Smooth muscle cell (in vitro differentiated cells): ENCODE results near the gene RBKS. TPM values are rescaled to one million over a fixed set of nuclear protein-coding genes. Genes with fewer than 3 reads are reported as not detected.

Experiments
- DNase-seq: peaks from one replicate; lab custom pipeline; 2025; ENCODE audit not compliant: unreplicated experiment; lab: John Stamatoyannopoulos, UW
- H2AFZ ChIP-seq: fragments of 200-600 bp; sonication (generic); 2 replicates; pipeline ENCODE4 v1.6.0; 2016; ENCODE audit warnings: antibody characterized with exemption, low read depth, mild to moderate bottlenecking
- H3F3A ChIP-seq: fragments of 200-600 bp; sonication (generic); 2 replicates; pipeline ENCODE4 v1.6.0; 2017; ENCODE audit warnings: antibody characterized with exemption, low read depth
- H3K27ac ChIP-seq: fragments of 200-600 bp; sonication (generic); 2 replicates; pipeline ENCODE4 v1.5.1; 2016; ENCODE audit warnings: low read depth, mild to moderate bottlenecking
- H3K27me3 ChIP-seq: fragments of 200-600 bp; sonication (generic); 2 replicates; pipeline ENCODE4 v1.6.1; 2016; ENCODE audit warnings: low read depth, mild to moderate bottlenecking
- H3K36me3 ChIP-seq: fragments of 200-600 bp; sonication (generic); 2 replicates; pipeline ENCODE4 v1.5.1; 2016; ENCODE audit warnings: low read depth
- H3K4me1 ChIP-seq: fragments of 200-600 bp; sonication (generic); 2 replicates; pipeline ENCODE4 v1.5.1; 2016; ENCODE audit warnings: low read depth
- H3K4me2 ChIP-seq: fragments of 200-600 bp; sonication (generic); 2 replicates; pipeline ENCODE4 v1.6.0; 2016; ENCODE audit warnings: mild to moderate bottlenecking
- H3K4me3 ChIP-seq: fragments of 200-600 bp; sonication (generic); 2 replicates; pipeline ENCODE4 v1.5.1; 2016; ENCODE audit warnings: mild to moderate bottlenecking
- H3K79me2 ChIP-seq: fragments of 200-600 bp; sonication (generic); 2 replicates; pipeline ENCODE4 v1.6.0; 2016; ENCODE audit warnings: low read depth, mild to moderate bottlenecking
- H3K9ac ChIP-seq: fragments of 200-600 bp; sonication (generic); 2 replicates; pipeline ENCODE4 v1.6.0; 2016; ENCODE audit warnings: low read depth
- H3K9me3 ChIP-seq: fragments of 200-600 bp; sonication (generic); replicated peaks from 2 replicates; pipeline ENCODE4 v1.5.1; 2016; ENCODE audit warnings: low read depth
- H4K20me1 ChIP-seq: fragments of 200-600 bp; sonication (generic); 2 replicates; pipeline ENCODE4 v1.6.0; 2016; ENCODE audit warnings: low read depth
- CTCF ChIP-seq: fragments of 200-600 bp; sonication (generic); IDR thresholded peaks from 2 replicates; pipeline ENCODE4 v1.5.1; 2017; ENCODE audit warnings: borderline replicate concordance, mild to moderate bottlenecking, antibody characterized with exemption; ENCODE audit not compliant: insufficient read depth, poor library complexity, severe bottlenecking
- WGBS: methylation state at CpG from one replicate; pipeline ENCODE4 v1.1.7; 2016; ENCODE audit warnings: low lambda C conversion rate; 5-methylcytosine and 5-hydroxymethylcytosine counted together
- polyA plus RNA-seq: library from polyadenylated mRNA; unstranded; fragments of >200 nt; fragmentation: Nextera tagmentation; extraction: Ambion mirVana; gene quantifications from 2 replicates; pipeline ENCODE4 v1.2.1, GENCODE V29; 2016
- total RNA-seq: library from RNA; depleted of rRNA; stranded (reverse); fragments of >200 nt; gene quantifications from 2 replicates; pipeline ENCODE4 v1.2.3, GENCODE V29; 2014

The RBKS gene
- total and polyA plus RNA-seq, 2 experiments from 2014 or later = 1.0 to 3.3 TPM

GRCh38 chr2:27756544-27757498 is 133.4 kb downstream of the RBKS start:
- H3F3A ChIP-seq = no peaks in the 10 kb centered on the region
- H3K27me3 ChIP-seq = no peaks in the 10 kb centered on the region
- H3K4me1 ChIP-seq = peaks cover 11% of the 10 kb centered on the region
- no peaks in the 10 kb centered on the region for H3K36me3 ChIP-seq
- H3K9ac ChIP-seq = no peak overlapping the region
- H3K27ac ChIP-seq = no peak overlapping the region
- DNase-seq = no peak
- TF ChIP-seq CTCF = no peak
- no peaks in the 10 kb centered on the region for H4K20me1 ChIP-seq
- no peak overlapping the region for H3K4me2 ChIP-seq
- H3K79me2 ChIP-seq = no peaks in the 10 kb centered on the region
- no peaks in the 10 kb centered on the region for H3K9me3 ChIP-seq
- WGBS = 94% methylated on average over 8 of the region's 8 CpGs
- no peak overlapping the region for H3K4me3 ChIP-seq
- no peak overlapping the region for H2AFZ ChIP-seq

GRCh38 chr2:27756091-27756490 is 134.1 kb downstream of the RBKS start:
- WGBS = 97% methylated on average over 3 of the region's 3 CpGs
- Histone ChIP-seq H3K27ac (no peak overlapping the region), H3K4me2 (no peak overlapping the region)

GRCh38 chr2:27754831-27755230 is 135.4 kb downstream of the RBKS start:
- 94% methylated on average over 5 of the region's 5 CpGs for WGBS
- no peak overlapping the region for H2AFZ ChIP-seq
- H3K27ac ChIP-seq = no peak overlapping the region

More at GRCh38 chr2:27756091-27756490, 134.1 kb downstream of the RBKS start:
- Histone ChIP-seq H2AFZ (no peak overlapping the region), H3K79me2 (no peaks in the 10 kb centered on the region), H3F3A (no peaks in the 10 kb centered on the region), H3K36me3 (no peaks in the 10 kb centered on the region), H4K20me1 (no peaks in the 10 kb centered on the region), H3K9me3 (no peaks in the 10 kb centered on the region), H3K27me3 (no peaks in the 10 kb centered on the region), H3K9ac (no peak overlapping the region), H3K4me3 (no peak overlapping the region), H3K4me1 (peaks cover 11% of the 10 kb centered on the region)
- TF ChIP-seq CTCF = no peak
- no peak for DNase-seq

More at GRCh38 chr2:27754831-27755230, 135.4 kb downstream of the RBKS start:
- Histone ChIP-seq H3K79me2 (no peaks in the 10 kb centered on the region), H4K20me1 (no peaks in the 10 kb centered on the region), H3K4me1 (peaks cover 11% of the 10 kb centered on the region), H3K4me2 (no peak overlapping the region), H3K36me3 (no peaks in the 10 kb centered on the region), H3K27me3 (no peaks in the 10 kb centered on the region), H3K4me3 (no peak overlapping the region), H3F3A (no peaks in the 10 kb centered on the region), H3K9me3 (no peaks in the 10 kb centered on the region), H3K9ac (no peak overlapping the region)
- no peak for DNase-seq
- TF ChIP-seq CTCF = no peak
